Liver (tissue), 3 donors: ENCODE results near the gene NTNG1.

ENCODE experiments used
- CTCF ChIP-seq: fragments of 150-350 bp; IDR thresholded peaks from 2 replicates; pipeline ENCODE4 v1.5.1; 2017; ENCODE audit warnings: improper control_type of control experiment, low read depth, low read length; ENCODE audit not compliant: missing input control
- REST ChIP-seq: IDR thresholded peaks from 2 replicates; pipeline ENCODE4 v1.6.1; 2016; ENCODE audit warnings: antibody characterized with exemption, mild to moderate bottlenecking
- TAF1 ChIP-seq: conservative IDR thresholded peaks from 2 replicates; pipeline ENCODE4 v1.6.1; 2016; ENCODE audit warnings: antibody characterized with exemption, mild to moderate bottlenecking
- donor health status: healthy.
- donor health status: healthy.

DNA sequence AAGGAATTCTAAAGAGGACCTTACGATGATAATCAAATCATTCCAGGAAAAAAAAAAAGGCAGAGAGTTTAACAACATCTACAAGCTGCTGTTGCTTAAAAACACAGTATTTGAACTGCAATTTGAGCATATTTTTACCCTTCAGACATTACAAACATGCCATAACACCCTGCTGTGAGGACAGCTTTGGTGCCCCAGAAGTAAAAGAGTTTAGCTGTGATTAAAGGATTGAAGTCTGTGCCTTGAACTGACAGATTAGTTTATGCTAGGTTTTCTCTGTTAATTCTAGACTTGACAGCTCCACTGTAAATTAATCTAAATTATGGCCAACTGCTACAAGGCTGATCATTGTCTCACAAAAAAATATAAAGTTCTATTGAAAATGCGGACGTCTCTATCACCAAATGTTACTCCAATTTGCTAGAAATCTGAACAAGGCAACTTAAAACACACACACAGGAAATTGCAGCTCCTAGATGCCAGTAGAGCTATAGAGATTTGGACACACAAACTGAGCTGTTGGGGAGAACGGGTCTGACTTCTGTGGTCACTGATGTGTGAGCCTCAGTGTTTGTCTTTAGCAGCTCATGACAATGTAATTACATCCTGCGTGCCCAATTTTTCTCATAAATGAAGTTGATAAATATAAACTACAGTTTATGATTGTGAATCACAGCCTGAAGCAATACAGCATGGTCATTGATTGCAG, 217.9 kb downstream of the NTNG1 start:
- TF ChIP-seq TAF1 (no peak), CTCF (no peak), REST (no peak)
